ENCODE data around the gene PPP1R12B. TPM values are rescaled to one million over a fixed set of nuclear protein-coding genes. Genes with fewer than 3 reads are reported as not detected.
"Not testable (repeated sequence)": the region's sequence is repeated elsewhere in the genome, so short reads cannot be mapped to it uniquely, and the experiment has no call there.

The PPP1R12B gene
- total RNA-seq, 1 donor from 2014 or later: 7.2 TPM

DNA sequence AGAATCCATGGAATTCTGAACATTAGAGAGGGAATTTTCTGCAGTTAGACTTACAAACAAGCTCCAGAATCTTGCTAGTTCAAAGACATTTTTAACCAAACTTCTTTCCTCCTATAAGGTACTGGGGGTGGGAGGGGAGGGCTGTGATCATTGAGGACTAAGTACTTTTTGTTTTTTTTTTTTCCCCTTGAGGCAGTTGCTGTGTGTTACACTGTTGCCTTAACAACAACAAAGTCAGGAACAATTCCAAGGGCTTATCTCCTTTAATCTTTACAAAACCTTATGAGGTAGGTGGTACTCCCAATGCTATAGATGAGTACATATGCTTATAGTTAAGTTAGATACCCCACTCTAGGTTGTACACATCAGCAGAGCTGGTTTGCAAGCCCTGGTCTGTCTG lies 62.9 kb downstream of the PPP1R12B start:
- TF ChIP-seq, protein P1, sequence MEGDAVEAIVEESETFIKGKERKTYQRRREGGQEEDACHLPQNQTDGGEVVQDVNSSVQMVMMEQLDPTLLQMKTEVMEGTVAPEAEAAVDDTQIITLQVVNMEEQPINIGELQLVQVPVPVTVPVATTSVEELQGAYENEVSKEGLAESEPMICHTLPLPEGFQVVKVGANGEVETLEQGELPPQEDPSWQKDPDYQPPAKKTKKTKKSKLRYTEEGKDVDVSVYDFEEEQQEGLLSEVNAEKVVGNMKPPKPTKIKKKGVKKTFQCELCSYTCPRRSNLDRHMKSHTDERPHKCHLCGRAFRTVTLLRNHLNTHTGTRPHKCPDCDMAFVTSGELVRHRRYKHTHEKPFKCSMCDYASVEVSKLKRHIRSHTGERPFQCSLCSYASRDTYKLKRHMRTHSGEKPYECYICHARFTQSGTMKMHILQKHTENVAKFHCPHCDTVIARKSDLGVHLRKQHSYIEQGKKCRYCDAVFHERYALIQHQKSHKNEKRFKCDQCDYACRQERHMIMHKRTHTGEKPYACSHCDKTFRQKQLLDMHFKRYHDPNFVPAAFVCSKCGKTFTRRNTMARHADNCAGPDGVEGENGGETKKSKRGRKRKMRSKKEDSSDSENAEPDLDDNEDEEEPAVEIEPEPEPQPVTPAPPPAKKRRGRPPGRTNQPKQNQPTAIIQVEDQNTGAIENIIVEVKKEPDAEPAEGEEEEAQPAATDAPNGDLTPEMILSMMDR (IDR thresholded peaks at IDR 0.05; ENCODE audit: unreplicated experiment): no peak
- H3K36me3 Mint-ChIP-seq (ENCODE audit: low read depth, unreplicated experiment): no peaks in the 10 kb centered on the region
- H3K4me3 Mint-ChIP-seq (ENCODE audit: unreplicated experiment): no peak overlapping the region
- no peaks in the 10 kb centered on the region for H3K27me3 Mint-ChIP-seq (ENCODE audit: unreplicated experiment)
- H3K4me1 Mint-ChIP-seq (ENCODE audit: unreplicated experiment): no peaks in the 10 kb centered on the region
- H3K27ac Mint-ChIP-seq (ENCODE audit: unreplicated experiment): no peak overlapping the region
- H3K9me3 Mint-ChIP-seq (ENCODE audit: unreplicated experiment): no peaks in the 10 kb centered on the region
- no peak for DNase-seq (ENCODE audit: low spot score)

DNA sequence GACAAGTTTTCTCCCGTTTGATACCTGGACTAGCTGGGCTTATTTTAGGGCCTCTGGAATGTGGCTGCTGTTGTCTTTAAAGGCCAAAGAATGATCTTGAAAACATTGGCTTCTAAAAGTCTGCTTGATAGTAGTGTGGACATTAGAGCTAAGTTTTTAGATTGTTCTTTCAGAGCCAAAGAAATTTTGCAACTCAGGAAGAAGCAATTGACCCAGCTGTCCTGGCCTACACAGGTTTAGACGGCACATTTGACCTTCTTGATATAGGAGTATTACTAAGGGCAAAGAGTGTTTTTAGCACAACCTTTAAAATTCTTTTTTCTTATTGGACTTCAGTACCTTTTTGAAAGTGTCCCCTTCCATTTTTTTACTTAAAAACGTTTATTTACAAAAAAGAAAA lies 63.9 kb downstream of the PPP1R12B start:
- not testable (repeated sequence) for H3K36me3 Mint-ChIP-seq (ENCODE audit: low read depth, unreplicated experiment); H3K27me3 Mint-ChIP-seq (ENCODE audit: unreplicated experiment); H3K9me3 Mint-ChIP-seq (ENCODE audit: unreplicated experiment); DNase-seq (ENCODE audit: low spot score); H3K4me3 Mint-ChIP-seq (ENCODE audit: unreplicated experiment); H3K27ac Mint-ChIP-seq (ENCODE audit: unreplicated experiment); H3K4me1 Mint-ChIP-seq (ENCODE audit: unreplicated experiment)

DNA sequence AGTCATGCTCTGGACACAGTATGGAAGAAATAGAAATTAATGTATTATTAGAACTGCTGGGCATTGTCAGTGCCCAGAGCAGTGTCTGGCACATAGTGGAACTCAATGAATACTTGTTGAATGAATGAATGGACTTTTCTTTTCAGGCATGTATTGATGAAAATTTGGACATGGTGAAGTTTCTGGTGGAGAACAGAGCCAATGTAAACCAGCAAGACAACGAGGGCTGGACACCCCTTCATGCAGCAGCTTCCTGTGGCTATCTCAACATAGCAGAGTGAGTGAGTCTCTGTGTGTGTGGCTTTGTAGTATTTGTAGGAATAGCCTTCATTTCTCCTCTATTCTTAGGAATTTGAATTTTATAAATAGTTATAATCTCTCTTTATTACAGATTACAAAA lies 68.1 kb downstream of the PPP1R12B start:
- DNase-seq (ENCODE audit: low spot score): no peak
- Mint-ChIP-seq H3K4me1 (ENCODE audit: unreplicated experiment) (no peaks in the 10 kb centered on the region), H3K27ac (ENCODE audit: unreplicated experiment) (no peak overlapping the region), H3K9me3 (ENCODE audit: unreplicated experiment) (no peaks in the 10 kb centered on the region), H3K36me3 (ENCODE audit: low read depth, unreplicated experiment) (no peaks in the 10 kb centered on the region), H3K4me3 (ENCODE audit: unreplicated experiment) (no peak overlapping the region), H3K27me3 (ENCODE audit: unreplicated experiment) (no peaks in the 10 kb centered on the region)
- TF ChIP-seq, protein P1 (IDR thresholded peaks at IDR 0.05; ENCODE audit: unreplicated experiment): no peak

DNA sequence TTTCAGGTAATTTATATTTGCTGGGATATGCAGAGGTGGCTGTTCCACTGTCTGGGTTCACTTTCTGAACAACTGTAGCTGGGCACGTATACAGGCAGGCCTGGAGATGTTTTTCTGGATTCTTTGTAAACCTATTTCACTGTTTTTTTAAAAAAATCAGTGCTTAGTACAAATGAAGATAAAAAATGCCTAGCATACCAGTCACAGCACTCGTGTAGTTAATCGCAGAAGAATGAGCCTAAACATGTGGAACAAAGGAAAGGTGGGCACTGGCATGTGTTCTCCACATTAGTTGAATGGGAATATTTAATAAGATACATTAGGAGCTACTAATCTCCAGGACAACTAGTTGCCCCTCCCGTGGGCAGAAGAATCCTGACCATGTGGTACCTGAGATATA lies 68.6 kb downstream of the PPP1R12B start:
- not testable (repeated sequence) for H3K27me3 Mint-ChIP-seq (ENCODE audit: unreplicated experiment); H3K4me3 Mint-ChIP-seq (ENCODE audit: unreplicated experiment); H3K27ac Mint-ChIP-seq (ENCODE audit: unreplicated experiment); H3K4me1 Mint-ChIP-seq (ENCODE audit: unreplicated experiment); H3K9me3 Mint-ChIP-seq (ENCODE audit: unreplicated experiment); DNase-seq (ENCODE audit: low spot score); H3K36me3 Mint-ChIP-seq (ENCODE audit: low read depth, unreplicated experiment)

DNA sequence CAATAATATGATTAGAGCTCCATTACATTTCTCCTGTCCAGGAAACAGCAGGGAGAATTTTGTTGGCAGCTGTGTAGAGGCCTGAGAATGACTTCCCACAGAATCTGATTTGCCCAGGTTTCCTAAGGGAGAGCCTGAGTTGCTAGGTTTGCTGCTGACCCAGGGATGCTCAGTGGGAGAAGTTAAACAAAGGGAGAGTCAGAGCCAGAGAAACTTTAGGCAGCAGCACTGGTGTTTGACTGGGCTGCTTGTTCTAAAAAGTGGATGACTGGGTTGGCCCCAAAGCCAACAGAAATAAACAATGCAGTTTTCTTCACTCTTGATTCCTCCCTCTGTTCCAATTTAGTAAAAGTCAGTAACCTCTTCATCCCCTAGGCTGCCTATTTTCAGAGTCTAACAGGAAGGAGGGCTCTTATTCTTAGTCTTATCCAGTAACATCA lies 69.3 kb downstream of the PPP1R12B start:
- not testable (repeated sequence) for H3K27me3 Mint-ChIP-seq (ENCODE audit: unreplicated experiment); DNase-seq (ENCODE audit: low spot score); H3K36me3 Mint-ChIP-seq (ENCODE audit: low read depth, unreplicated experiment); H3K9me3 Mint-ChIP-seq (ENCODE audit: unreplicated experiment); H3K27ac Mint-ChIP-seq (ENCODE audit: unreplicated experiment); H3K4me1 Mint-ChIP-seq (ENCODE audit: unreplicated experiment); H3K4me3 Mint-ChIP-seq (ENCODE audit: unreplicated experiment)

DNA sequence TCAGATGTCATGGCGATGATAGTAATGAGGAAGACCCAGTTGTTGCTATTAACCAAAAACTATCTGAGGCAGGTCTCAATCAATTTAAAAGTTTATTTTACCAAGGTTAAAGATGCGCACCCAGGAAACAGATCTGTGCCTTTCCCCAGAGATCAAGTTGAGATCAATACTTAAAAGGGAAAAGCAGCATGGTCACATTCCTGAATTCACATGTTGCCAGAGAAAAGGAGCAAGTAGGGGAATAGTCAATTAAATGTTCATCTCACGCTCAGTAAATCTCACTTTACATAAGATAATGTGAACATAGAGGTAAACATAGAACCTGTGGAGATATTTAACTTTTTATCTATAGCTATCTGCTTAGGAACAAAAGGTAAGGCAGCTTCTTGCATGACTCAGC lies 71.2 kb downstream of the PPP1R12B start:
- H3K9me3 Mint-ChIP-seq (ENCODE audit: unreplicated experiment); H3K36me3 Mint-ChIP-seq (ENCODE audit: low read depth, unreplicated experiment); DNase-seq (ENCODE audit: low spot score); H3K27ac Mint-ChIP-seq (ENCODE audit: unreplicated experiment); H3K27me3 Mint-ChIP-seq (ENCODE audit: unreplicated experiment); H3K4me3 Mint-ChIP-seq (ENCODE audit: unreplicated experiment); H3K4me1 Mint-ChIP-seq (ENCODE audit: unreplicated experiment): not testable (repeated sequence)

DNA sequence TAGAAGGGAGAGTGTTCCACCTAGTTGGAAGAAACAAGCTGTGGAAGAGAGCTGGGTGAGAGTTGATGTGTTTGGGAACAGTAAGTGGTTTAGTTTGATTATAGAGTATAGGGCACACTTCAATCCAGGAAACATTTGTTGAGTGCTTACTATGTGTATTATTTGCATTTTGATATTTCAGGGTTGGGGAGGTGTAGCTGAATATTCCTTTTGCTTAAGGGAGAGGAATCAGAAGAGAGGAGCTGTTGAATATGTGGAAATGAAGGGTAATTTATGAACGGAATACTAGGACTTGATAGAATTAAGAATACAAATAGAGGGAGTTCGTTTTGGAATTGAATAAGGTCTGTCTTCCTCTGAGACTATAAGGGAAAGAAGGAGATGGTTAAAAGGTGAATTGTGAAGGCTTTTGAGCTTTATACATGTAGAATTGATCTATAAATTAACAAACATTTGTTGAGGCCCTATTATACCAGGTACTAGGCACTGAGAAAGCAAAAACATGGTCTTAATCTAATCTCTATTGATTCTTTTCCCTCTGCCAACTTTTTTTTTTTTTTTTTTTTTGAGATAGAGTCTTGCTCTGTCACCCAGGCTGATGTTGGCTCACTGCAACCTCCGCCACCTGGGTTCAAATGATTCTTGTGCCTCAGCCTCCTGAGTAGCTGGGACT lies 72.1 kb downstream of the PPP1R12B start:
- H3K4me3 Mint-ChIP-seq (ENCODE audit: unreplicated experiment); H3K4me1 Mint-ChIP-seq (ENCODE audit: unreplicated experiment); DNase-seq (ENCODE audit: low spot score); H3K9me3 Mint-ChIP-seq (ENCODE audit: unreplicated experiment); H3K27ac Mint-ChIP-seq (ENCODE audit: unreplicated experiment); H3K36me3 Mint-ChIP-seq (ENCODE audit: low read depth, unreplicated experiment); H3K27me3 Mint-ChIP-seq (ENCODE audit: unreplicated experiment): not testable (repeated sequence)

DNA sequence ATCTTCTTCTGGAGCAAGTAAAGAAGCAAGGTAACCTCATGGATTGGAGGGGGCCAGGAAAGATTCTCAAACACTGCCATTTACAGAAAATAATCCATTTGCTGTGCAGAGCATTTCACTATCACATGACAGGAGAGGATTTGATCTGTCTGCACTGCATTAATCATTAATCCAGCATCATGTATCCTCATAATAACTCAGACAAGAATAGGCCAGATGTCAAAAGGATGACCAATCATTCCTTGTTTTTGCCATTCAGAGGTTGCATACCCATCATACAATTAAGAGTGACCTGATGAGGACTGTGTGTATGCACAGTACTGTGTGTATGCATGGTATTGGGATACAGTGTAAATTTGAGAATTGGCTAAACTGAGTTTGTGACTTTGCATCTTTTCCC lies 74.2 kb downstream of the PPP1R12B start:
- not testable (repeated sequence) for H3K4me3 Mint-ChIP-seq (ENCODE audit: unreplicated experiment); H3K9me3 Mint-ChIP-seq (ENCODE audit: unreplicated experiment)

DNA sequence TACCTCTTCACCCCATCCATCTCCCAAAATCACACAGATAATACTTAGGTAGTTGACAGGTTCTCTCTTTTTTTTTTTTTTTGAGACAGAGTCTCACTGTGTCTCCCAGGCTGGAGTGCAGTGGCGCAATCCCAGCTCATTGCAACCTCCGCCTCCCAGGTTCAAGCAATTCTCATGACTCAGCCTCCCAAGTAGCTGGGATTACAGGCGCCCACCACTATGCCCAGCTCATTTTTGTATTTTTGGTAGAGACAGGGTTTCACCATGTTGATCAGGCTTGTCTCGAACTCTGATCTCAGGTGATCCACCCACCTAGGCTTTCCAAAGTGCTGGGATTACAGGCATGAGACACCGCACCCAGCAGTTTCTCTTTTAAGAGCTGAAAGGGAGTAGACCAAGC lies 75.8 kb downstream of the PPP1R12B start:
- not testable (repeated sequence) for H3K27me3 Mint-ChIP-seq (ENCODE audit: unreplicated experiment)

More for the DNA sequence above, 74.2 kb downstream of the PPP1R12B start:
- not testable (repeated sequence) for H3K4me1 Mint-ChIP-seq (ENCODE audit: unreplicated experiment); DNase-seq (ENCODE audit: low spot score); H3K27ac Mint-ChIP-seq (ENCODE audit: unreplicated experiment); H3K36me3 Mint-ChIP-seq (ENCODE audit: low read depth, unreplicated experiment); H3K27me3 Mint-ChIP-seq (ENCODE audit: unreplicated experiment)

DNA sequence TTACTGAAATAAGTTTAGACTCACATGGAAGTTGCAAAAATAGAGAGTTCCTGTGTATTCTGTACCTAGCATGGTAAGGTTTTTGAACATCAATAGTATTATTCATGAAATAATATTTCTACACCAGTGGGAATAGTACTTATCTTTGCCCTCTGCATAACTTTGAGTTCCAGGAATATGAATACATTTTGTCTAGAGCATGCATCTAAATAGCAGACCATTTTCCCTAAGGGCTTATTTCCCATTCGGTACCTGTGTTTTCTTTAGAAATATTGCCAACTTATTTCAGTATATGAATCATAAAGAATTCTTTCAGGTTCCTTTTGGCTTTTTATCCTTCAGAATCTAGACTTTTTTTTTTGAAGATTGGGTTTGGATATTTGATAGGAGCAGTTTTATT lies 81.6 kb downstream of the PPP1R12B start:
- not testable (repeated sequence) for H3K4me1 Mint-ChIP-seq (ENCODE audit: unreplicated experiment); DNase-seq (ENCODE audit: low spot score); H3K36me3 Mint-ChIP-seq (ENCODE audit: low read depth, unreplicated experiment); H3K4me3 Mint-ChIP-seq (ENCODE audit: unreplicated experiment); H3K9me3 Mint-ChIP-seq (ENCODE audit: unreplicated experiment); H3K27ac Mint-ChIP-seq (ENCODE audit: unreplicated experiment); H3K27me3 Mint-ChIP-seq (ENCODE audit: unreplicated experiment)

More for the DNA sequence above, 75.8 kb downstream of the PPP1R12B start:
- H3K4me3 Mint-ChIP-seq (ENCODE audit: unreplicated experiment); DNase-seq (ENCODE audit: low spot score); H3K27ac Mint-ChIP-seq (ENCODE audit: unreplicated experiment); H3K36me3 Mint-ChIP-seq (ENCODE audit: low read depth, unreplicated experiment); H3K9me3 Mint-ChIP-seq (ENCODE audit: unreplicated experiment); H3K4me1 Mint-ChIP-seq (ENCODE audit: unreplicated experiment): not testable (repeated sequence)

DNA sequence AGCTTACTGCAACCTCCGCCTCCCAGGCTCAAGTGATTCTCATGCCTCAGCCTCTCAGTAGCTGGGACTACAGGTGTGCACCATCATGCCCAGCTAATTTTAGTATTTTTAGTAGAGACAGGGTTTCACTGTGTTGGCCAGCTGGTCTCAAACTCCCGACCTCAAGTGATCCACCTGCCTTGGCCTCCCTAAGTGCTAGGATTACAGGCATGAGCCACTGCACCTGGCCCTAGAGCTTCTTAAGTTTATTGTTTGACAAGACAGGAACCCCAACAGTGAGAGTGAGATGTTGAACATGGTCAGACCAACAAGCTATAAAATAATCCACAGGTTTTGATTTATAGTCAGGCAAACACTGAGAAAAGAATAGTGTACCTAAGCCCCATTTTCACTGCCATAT lies 83.8 kb downstream of the PPP1R12B start:
- not testable (repeated sequence) for H3K9me3 Mint-ChIP-seq (ENCODE audit: unreplicated experiment); H3K27me3 Mint-ChIP-seq (ENCODE audit: unreplicated experiment); H3K4me3 Mint-ChIP-seq (ENCODE audit: unreplicated experiment); DNase-seq (ENCODE audit: low spot score); H3K4me1 Mint-ChIP-seq (ENCODE audit: unreplicated experiment); H3K27ac Mint-ChIP-seq (ENCODE audit: unreplicated experiment); H3K36me3 Mint-ChIP-seq (ENCODE audit: low read depth, unreplicated experiment)
